Fibroblast of pulmonary artery (primary cell): Measurements from ENCODE around the gene FZD4.
A peak's percentile ranks its signal among the peaks of the same experiment; 100 is the strongest.
"Not testable (repeated sequence)": the region's sequence is repeated elsewhere in the genome, so short reads cannot be mapped to it uniquely, and the experiment has no call there.

Source experiments
- DNase-seq: peaks from one replicate; pipeline ENCODE4 v3.0.0-alpha.2; 2010; ENCODE audit warnings: low read depth
- H3K4me3 ChIP-seq: replicated peaks from 2 replicates; pipeline ENCODE4 v1.5.1; 2011; ENCODE audit warnings: low read depth, mild to moderate bottlenecking, control low read depth, low read length, moderate library complexity
- TF ChIP-seq, protein P1 (sequence below): IDR thresholded peaks from 2 replicates; pipeline ENCODE4 v1.5.1; 2011; ENCODE audit warnings: mild to moderate bottlenecking, control low read depth, low read length, inconsistent platforms; ENCODE audit errors: missing control alignments

FZD4 gene

DNA sequence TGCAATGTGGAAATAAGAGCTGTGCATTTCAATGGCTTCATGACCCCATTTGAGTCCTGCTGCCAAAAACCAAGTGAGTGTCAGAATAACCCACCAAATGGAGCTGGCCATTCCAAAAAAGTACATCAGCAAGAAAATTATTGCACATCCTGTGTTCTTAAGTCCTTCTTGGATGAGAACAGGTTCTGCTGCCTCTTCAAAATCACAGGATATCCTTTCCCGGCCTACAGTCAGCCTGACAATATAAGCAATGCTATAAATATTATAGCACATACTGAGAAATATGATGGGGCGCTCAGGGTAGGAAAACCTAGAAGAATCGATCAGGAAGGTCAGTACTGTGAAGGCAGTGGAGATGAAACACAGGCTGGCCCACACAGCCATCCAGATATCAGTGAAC lies 3.5 kb downstream of the FZD4 start:
- TF ChIP-seq, protein P1, sequence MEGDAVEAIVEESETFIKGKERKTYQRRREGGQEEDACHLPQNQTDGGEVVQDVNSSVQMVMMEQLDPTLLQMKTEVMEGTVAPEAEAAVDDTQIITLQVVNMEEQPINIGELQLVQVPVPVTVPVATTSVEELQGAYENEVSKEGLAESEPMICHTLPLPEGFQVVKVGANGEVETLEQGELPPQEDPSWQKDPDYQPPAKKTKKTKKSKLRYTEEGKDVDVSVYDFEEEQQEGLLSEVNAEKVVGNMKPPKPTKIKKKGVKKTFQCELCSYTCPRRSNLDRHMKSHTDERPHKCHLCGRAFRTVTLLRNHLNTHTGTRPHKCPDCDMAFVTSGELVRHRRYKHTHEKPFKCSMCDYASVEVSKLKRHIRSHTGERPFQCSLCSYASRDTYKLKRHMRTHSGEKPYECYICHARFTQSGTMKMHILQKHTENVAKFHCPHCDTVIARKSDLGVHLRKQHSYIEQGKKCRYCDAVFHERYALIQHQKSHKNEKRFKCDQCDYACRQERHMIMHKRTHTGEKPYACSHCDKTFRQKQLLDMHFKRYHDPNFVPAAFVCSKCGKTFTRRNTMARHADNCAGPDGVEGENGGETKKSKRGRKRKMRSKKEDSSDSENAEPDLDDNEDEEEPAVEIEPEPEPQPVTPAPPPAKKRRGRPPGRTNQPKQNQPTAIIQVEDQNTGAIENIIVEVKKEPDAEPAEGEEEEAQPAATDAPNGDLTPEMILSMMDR = no peak
- H3K4me3 ChIP-seq = no peak overlapping the region
- no peak for DNase-seq

DNA sequence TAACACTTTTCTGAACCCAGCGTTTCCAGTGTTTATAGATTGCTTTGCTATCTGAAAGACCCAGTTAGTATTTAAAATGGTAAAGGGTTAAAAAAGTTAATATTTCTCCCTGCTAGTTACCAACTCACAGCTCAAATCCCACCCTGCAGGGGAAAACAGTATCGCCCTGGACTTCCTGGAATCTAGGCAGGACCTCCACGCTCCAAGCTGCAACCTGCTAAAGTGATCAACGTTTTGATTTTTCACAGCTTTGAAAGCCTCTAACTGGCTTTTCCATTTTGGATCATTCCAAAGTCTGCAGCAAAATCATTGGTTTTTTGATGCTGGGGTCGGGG lies 4.6 kb downstream of the FZD4 start:
- TF ChIP-seq, protein P1 = no peak
- H3K4me3 ChIP-seq = no peak overlapping the region
- no peak for DNase-seq

DNA sequence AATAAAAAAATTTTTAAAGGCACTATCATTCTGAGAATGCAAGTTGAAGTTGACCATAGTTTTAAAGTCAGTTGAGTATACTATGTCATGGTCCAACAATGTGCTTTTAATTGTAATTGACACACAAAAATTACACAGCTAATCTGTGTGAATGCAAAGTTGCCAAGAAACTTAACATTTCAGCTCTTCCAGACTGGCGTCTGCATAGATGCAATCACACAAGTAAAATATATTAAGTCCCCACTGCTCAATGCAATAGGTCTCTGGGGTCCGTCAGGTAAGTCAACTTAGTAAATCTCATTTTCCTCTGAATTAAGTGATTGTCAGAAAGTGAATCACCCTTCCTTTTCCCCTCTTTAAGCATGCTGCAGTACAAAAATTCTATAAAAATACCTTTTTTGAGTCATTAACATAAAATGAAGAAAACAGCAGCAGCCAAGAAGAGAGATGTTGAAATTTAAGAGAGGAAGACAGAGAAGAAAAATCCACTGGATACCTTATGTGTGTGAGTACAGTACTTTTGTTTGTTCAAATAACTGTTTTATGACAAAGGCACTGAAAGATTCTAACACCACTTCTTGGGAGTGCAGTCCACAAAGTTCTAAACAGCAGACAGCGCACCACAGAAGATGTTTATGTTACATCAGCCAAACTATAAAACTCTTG lies 5.1 kb downstream of the FZD4 start:
- no peak for DNase-seq
- H3K4me3 ChIP-seq = no peak overlapping the region
- TF ChIP-seq, protein P1 = no peak

DNA sequence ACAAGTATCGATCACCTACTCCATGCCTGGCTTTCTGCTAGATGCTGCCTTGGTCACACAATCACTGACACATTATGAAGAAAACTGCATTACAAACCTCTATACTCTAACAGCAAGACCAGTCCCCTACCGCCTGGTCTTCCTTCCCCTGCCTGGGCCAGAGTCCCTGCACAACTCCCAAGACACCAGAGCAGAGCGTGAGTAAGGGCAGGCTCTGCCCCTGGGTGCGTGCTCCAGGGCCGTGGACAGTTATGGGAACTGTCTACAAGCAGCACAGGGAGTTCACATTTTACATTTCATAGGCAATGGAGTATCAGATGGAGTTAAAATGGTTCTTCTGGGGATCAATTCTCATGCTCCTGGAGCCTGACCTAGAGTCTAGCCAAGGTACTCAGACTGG lies 6.5 kb downstream of the FZD4 start:
- DNase-seq = no peak
- TF ChIP-seq, protein P1 = no peak
- no peak overlapping the region for H3K4me3 ChIP-seq

DNA sequence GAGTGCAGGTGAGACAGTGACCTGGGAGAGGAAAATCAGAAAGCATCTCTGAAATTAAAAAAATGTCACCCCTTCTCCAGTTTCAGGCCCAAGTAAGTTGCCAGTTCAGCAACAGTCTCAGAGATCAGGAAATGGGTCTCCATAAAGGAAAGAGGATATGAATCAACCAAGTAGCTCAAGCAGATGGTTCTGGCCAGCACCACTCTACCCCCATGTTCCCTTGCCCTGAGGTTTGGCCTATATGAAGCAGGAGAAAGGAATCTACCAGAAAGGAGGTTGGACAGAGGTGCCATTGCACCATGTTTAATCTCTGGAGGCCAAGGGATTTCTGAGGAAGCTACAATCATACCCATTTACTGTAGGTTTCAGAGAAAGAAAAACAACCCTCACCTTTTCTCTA lies 7.7 kb downstream of the FZD4 start:
- TF ChIP-seq, protein P1 = no peak
- no peak overlapping the region for H3K4me3 ChIP-seq
- DNase-seq = peak; percentile 44

DNA sequence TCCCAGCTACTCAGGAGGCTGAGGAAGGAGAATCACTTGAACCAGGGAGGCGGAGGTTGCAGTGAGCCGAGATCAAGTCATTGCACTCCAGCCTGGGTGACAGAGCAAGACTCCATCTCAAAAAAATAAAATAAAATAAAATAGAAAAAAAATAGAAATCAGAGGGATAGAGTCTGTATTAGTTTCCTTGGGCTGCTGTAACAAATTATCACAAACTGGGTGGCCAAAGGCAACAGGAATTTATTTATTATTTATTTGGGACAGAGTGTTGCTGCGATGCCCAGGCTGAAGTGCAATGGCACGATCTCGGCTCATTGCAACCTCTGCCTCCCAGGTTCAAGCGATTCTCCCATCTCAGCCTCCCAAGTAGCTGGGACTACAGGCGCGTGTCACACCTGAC lies 11.7 kb downstream of the FZD4 start:
- not testable (repeated sequence) for DNase-seq

DNA sequence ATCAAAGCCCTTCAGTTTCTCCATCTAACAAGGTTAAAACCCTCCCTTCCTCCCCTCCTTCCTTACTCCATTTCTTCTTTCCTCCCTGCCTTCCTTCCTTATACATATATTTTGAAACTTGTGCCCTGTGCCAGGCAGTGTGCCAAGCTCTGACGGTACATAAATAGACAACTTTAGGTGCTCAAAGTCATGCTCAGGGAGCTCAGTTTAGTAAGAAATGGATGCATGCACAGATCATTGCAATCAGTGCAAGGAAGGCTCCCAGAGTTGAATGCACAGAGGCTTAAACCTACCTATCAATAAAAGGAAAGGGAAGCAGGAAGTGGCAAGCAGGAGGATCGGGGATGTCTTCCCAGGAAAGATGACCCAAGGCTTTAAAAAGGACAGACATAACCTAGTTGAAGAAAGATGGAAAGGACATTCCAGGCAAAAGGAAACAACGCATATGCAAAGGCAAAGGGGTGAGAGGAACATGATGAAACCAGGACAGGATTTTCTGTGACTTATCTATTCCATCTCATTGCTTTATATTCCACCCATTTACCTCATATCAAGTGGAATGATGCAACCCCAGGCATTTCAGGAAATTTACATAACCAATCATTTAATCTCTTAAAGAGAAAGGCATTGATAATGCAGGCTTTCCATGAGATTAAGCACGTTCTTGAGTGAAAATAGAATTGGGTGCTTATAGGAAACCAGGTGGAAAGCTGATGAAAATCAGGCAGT lies 13.2 kb downstream of the FZD4 start:
- TF ChIP-seq, protein P1 = no peak
- peak; percentile 52 for DNase-seq
- H3K4me3 ChIP-seq = no peak overlapping the region

More for the DNA sequence above, 11.7 kb downstream of the FZD4 start:
- H3K4me3 ChIP-seq = not testable (repeated sequence)
